Glomerular endothelial cell (primary cell): ENCODE data around the gene ADGRD1. TPM values are rescaled to one million over a fixed set of nuclear protein-coding genes. Genes with fewer than 3 reads are reported as not detected.

ENCODE experiments used
- DNase-seq: peaks from one replicate; pipeline ENCODE4 v3.0.0-alpha.2; 2011; ENCODE audit warnings: low read depth, low spot score; ENCODE audit errors: extremely low read depth
- total RNA-seq: library from RNA; depleted of rRNA; stranded (reverse); fragments of >200 nt; gene quantifications from 2 replicates; pipeline ENCODE4 v1.2.3, GENCODE V29; 2015

Gene ADGRD1
- total RNA-seq, 1 donor from 2014 or later: not detected

DNA sequence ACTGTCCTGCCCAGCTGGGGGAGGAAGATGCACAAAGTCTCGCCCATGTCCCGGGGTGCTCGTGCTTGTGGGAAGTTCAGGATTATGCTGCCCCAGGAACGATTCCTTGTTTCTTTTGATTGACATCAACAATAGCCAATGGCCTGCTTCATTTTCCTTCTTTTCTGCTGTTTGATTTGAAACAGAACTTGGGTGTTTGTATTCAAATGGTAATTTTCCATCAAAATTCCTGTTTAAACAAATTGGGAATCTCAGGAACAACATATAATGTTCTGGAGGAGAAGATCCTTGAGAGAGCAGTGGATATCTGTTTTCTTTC lies 97.4 kb downstream of the ADGRD1 start:
- no peak for DNase-seq

DNA sequence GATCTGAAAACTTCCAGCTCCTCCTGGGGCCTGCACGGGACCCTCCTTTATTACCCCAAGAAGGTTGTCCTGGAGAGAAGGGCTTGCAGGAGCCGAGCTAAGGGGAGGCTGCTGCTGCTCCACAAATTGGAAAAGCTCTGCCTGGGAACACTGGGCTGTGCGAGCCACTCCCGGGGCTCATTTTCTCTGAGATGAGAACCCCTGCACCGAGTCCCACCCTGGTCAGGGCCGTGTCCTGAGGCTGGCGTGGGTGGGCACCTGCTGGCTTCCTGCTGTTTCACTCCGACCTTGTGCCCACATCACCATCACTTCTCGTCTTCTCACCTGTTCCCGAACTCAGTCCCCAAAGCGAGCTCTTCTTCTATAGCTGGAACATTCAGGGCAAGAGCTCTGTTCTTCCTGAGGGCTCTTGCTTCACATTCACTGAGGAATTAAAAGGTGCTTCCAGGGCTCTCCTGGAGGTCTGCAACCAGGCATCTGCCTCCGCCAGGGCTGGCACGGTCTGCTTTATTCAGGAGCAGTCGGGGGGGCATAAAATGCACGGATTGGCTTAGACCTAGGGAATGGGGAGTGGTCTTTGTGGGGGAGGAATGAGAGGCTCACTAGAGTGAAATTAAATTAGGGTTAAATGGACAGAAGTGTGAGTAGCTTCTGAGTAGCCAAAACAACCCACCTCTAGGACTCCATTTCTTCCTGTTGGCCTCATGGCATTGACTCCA lies 98.5 kb downstream of the ADGRD1 start:
- DNase-seq: no peak

DNA sequence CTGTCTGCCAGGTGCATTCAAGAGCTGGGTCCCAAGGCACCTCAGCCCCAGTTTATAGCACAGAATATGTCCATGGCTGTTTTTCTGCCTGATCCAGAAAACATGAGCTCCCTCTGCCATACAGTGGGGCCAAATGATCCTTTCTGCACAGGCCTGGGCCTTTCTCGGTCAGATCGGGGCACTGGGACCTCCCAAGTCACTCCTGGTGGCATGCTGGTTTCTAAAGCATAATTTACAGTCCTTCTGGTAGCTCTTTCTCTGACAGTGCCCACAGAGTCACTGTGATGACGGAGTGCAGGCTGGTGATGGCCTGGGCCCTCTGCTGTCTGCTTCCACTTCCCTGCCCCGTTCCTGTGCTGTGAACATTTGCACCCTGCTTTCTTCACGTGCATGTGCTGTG lies 99.2 kb downstream of the ADGRD1 start:
- DNase-seq: no peak

DNA sequence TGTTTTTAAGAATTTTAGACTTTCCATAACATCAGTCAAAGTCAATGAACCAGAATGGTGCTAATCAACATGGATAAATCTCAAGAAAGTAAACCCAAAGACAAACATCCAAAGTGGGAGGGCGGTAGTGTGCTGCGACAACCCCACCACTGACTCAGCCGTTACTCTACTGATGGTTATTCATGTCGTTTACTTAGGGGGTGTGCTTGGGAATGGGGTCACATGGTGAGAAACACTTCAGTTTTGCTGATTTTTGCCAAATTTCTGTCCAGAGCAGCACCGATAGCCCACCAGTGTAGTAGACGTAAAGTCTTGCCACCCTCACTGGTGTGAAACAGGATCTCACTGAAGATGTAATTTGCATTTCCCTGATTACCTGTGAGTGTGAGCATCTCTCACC lies 99.9 kb downstream of the ADGRD1 start:
- DNase-seq: no peak

DNA sequence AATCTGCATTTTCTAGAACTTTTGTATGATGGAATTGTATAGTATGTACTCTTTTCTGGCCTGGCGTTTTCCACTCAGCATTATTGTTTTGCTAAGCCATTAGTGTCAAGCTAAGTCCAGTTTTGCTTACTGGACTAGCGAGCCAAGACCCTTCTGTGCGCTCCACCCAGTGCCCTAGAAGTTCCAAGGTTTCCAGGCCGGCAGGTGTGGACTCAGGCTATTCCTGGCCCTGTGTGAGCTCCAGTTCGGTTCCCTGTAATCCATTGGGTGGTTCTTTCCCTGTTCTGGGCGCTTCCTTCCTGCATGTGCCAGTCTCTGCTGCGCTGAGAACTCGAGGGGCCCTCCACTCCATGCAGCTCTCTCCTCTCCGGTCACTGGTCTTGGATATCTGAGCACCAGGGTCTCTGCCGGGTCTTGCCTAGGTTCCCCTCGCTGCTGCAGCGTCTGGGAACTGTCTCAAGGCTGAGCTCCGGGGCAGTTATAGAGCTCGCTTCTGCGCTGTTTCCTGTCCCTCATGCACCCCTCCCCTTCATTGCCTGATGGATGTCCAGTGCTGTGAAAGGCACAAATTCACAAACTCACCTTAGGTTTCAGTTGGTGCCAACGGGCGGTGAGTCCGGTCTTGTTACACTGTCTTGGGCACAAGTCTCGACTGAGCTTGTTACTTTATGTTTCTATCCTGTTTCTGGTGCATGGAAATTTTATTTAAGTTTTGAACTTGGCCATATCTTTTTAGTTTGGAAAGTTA lies 100.8 kb downstream of the ADGRD1 start:
- DNase-seq: no peak

DNA sequence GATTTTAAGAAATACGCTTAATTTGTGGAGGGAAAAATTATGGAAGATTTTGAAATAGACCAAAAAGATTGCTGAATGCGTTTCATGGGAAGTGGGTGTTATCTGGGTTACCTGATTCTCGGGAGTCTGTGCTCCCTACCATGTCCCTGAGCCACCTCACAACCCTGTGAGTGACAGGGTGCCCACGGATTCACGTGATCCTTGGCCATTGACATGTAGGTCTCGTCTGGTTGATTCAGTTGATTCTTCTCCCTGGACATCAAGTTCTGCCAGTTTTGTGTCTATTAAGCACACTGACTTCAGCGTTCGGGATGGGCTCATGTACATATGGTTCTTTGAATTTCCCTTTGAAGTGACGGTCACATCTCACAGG lies 101.4 kb downstream of the ADGRD1 start:
- DNase-seq: no peak

DNA sequence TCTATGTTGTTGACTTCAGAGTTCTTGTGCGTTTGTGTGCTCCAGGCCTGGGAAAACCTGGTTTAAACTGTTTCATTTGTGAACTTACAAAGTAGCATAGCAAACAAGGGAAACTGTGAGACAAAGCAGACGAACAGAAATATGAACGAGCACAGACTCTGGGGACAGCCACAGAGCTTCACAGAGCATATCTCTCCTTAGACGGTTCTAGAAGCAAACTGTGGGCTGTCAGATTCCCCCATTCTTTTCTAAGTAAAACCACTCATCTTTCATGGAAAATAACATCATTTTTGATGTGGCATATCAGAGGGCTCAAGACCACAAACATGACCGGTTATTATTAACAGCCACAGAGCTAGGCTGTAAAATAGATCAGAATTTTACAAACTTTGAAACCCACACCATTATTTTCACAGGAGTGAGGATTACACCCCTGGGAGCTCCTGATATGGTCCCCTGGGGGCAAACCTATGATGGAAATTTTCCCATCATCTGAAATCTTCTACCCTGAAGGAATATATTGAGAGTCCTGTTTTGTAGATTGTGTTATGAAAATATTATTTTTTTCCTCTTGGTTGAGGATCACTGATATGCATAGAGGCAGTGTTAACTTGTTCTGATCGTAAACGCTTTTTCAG lies 102.0 kb downstream of the ADGRD1 start:
- no peak for DNase-seq

DNA sequence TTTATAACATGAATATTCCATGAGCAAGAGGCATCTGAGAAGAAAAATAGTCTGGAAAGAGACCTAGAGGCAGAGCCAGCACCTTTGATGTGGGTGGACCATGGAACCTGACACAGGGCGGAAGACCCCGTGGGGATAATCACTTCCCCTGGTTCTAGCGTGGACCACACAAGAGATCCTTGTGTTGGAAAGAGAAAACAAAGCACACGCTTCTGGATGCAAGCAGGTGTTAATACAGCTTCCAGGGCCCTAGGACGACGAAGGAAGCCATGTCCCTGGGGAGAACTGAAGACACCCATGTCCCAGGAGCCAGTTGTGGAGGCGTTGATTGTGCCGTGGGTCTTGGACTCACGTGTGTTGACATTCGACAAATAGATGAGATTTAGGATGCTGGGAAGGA lies 102.9 kb downstream of the ADGRD1 start:
- no peak for DNase-seq

DNA sequence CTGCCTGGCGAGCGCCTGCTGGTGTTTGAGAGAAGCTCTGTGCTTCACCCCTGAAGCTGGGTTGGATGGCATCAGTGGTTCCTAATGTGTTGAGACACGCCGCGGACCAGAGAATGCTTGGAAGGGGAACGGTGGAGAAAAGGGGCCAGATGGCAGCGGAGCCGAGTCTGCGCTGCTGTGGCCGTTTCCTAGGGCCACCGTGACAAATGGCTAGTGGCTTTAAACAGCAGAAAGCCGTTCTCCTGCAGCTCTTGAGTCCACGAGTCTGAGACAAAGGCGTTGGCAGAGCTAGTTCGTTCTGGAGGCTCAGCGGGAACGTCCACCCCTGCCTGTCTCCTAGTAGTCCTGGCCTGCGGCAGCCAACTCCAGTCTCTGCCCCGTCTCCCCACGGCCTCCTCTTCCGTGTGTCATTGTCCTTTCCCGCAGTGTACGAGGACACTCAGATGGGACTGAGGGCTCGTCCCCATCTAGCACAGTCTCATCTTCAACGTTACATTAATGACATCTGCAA lies 103.6 kb downstream of the ADGRD1 start:
- DNase-seq: no peak

DNA sequence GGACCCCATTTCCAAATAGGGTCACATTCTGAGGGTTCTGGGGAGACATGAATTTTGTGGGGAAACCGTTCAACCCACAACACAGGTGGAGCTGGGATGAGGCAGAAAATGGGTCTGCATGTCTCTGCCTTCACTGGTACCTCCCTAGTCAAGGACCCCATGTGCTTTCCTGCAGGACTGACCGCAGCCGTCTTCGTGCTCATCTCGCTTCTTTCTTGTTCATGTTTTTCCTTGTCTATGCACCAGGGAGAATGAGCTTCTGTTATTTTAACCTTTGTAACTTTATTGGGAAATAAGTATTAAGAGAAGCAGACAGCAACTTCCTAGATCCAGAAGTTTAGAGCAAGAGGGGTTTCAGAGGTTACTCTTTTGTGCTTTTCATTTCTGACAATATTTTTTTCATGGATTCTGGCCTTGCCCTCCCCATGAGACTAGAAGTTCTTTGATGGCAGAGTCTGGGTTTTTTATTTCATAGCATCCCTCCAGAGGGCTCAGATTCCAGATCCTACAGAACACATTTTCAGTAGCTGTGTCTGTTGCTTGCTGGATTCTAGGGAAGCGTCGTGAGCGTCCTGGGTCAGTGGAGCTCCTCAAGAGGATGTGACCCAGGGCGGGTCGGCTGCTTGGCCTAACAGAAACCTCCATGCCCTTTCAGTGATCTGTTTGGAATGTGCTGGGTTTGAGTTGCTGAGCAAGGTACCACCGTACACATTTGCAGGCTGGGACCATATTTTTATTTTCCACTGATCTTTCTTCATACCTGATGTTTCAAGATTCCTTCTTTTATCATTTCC lies 104.2 kb downstream of the ADGRD1 start:
- DNase-seq: no peak

DNA sequence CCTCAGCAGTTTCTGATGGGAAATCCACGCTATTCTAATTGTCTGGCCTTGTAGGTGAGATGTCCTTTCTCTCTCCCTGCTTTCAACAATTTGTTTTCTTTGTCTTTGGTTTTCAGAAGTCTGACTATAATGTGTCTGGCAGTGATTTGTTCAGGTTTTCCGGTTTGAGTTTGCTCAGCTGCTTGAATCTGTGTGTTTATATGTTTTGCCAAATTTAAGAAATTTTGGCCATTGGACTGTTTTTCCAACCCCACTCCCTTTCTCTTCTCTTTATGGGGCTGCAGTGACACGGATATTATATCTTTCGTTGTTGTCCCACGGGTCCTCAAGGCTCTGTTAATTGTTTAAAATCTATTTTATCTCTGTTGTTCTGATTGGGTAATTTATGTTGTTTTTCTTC lies 105.0 kb downstream of the ADGRD1 start:
- DNase-seq: no peak

DNA sequence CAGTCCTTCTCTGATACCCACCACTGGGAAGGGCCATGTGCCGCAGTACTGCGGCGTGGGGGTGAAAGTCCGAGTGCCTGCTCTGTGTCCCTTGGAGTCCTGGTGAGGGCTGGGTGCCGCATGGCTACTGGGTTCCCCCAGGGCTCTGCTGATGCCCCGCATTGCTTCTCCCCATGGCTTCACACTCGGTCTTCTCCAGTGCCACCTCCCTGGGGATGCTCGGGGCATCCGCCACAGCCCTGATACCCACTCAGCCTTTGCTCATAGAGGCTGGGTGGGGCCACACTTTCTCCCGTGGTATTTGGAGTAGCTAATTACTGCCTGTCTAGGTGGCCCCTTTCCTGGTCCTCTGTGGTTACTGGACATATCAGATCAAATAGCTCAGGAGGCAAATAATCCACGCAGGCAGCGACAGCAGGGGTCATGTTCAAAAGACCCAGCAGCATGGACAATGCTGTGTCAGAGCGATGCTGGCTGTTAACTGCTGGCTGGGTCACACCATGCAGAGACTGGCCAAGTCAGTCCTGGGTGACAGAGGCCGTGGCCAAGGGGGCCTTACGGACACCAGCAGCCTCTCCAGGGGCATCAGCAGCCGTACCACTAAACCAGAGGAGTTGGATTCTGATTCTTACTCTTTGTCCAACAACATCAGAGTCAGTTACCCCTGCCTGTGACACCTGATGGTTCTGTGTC lies 106.5 kb downstream of the ADGRD1 start:
- DNase-seq: no peak

DNA sequence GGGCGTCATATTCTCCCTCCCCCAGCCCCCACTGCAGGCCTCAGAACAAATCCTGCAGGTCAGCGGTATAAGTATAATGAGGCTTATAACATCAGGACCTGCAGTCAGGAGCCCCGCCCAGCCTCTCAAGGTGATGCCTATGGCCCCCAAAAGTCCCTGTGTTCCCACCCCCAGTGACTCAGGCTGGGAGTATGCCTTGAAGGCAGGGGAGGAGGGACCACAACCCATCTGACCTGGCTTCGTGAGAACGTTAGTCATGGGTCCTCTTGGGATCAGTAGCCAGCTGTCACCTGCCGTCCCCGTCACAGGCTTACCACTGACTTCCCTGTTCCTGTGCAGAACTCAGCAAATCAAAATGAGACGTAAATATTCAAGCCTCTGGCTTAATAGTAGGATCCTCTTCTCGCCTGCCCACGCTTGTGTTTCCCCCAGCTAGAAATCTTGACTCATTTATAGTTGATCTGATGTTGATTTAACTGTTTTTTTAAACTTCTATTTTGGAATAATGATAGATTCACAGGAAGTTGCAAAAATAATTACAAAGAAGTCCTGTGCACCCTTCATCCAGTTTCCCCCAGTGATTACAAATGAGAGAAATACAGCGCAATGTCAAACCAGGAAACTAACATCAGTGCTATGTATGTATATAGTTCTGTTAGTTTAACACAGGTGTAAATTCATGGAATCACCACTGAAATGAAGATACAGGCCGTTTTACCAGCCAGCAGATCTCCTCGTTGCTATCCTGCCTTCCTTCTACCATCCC lies 107.5 kb downstream of the ADGRD1 start:
- DNase-seq: no peak

DNA sequence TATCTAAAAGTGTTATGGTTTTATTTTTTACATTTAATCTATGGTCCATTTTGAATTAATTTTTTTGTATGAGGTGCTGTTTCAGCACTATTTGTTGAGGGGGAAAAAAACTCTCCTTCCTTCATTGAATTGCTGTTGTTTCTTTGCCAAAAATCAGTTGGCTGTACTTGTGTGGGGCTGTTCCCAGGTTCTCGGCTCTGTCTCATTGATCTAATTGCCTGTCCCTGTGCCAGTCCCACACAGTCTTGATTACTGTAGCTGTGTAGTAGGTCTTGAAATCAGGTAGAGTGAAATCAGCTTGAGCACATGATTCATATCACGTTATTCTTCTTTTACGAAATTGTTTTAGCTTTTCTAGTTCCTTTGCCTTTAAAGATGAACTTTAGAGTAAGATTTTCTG lies 109.7 kb downstream of the ADGRD1 start:
- no peak for DNase-seq

DNA sequence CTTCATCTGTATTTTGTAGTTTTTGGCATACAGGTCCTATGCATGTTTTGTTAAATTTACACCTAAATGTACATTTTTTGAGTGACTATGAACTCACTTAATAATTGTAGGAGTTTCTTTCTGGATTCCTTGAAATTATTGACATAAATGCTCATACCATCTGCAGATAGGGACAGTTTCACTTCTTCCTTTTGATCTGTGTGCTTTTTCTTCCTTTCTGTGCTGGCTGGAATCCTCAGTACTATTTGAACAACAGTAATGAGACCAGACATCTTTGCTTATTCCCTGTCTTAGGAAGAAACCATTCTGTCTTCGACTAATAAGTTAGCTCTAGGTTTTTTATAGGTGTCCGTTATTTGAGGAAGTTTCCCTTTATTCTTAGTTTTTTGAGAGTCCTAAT lies 110.3 kb downstream of the ADGRD1 start:
- no peak for DNase-seq

DNA sequence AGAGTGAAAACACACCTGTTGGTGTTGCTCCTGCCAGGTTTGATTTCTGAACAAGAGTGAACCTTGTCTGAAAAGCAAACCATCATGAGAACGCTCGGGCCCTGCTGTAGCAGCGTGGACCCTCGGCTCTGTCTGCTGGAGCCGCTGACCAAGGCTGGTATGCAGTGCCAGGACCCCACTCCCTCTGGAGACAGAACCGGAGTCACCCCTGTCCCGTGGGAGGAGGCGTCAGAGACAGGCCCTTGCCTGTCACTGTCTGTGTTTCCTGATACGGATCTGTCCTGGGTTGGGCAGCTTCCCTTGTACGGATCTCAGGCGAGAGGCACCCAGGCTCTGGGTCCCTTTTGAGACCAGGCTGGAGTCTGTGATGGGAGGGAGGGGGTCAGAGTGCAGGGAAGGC lies 111.6 kb downstream of the ADGRD1 start:
- no peak for DNase-seq

DNA sequence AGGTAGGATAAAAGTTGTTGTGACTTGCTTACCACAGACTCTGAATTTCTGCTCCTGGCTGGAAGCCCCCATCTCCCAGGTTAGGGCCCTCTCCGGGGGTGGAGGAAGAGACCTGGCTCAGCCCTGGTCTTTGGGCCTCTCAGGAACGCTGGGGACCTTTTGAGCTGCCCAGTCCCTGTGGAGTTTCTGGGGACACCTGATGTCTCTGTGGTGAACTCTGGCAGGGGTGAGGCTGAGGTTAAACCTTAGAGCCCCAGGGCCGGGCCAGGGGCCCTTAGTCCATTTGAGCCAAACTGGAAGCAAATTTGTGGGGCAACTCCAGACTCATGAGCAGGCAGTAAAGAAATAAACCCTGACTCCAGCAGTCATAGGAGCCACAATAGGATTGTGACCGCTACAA lies 112.1 kb downstream of the ADGRD1 start:
- no peak for DNase-seq

DNA sequence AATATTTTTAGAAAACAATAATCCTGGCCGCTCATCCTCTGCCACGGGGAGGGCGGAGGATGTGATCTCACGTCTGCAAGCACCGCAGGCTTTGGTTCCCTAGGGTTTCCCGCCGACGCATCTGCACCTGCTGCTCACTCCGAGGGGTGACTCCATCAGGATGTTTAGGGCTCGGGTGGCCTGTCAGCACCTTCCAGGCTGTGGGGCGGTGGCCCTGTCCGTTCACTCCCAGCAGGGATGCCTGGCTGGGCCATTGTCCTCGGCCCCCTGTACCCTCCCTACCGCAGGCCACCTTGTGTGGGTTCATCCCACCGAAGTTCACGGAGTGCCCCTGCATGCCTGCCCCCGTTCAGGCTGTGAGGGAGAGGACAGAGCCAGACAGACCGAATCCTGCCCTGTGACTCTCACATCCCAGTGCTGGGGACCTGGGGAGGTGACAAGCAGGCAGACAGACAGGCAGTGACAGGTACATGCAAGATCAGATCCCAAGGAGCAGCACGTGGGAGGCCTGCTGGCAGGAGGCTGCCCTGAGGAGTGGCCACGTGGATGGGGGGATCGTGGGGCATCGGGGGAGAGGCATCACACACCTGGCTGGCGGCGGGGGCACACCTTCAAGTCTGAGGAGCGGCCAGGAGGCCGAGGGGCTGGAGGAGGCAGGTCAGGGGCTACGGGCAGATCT lies 112.6 kb downstream of the ADGRD1 start:
- no peak for DNase-seq

DNA sequence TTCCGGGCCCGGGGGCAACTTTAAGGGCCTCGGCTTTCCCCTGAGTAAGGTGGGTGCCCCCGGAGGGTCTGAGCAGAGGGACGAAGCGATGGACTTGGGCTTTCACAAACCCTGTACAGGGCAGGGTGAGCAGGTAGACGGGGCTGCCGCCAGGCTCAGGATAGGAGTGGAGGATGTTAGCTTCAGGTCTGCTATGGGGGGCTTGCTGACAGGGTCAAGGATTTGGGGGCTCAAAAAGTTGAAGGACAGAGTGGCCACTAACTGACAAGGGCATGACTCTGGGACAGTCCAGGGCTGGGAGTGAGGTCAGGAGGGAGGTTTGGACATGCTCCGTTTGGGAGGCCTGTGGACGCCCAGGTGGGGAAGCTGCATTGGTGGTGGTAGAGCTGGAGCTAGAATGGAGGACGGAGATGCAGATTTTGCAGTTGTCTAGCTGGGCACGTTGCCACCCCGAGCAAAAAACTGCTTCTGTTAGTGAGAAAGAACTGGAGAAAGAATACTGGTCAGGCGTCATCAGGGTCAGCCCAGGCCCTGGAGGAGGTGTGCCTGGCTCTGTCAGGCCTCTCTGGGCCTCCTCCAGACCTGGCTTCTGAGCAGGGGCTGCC lies 113.3 kb downstream of the ADGRD1 start:
- no peak for DNase-seq
